Testis (tissue), 3 donors: ENCODE measurements around the gene FAM117B. TPM values are rescaled to one million over a fixed set of nuclear protein-coding genes. Genes with fewer than 3 reads are reported as not detected.

Experiments
- DNase-seq: peaks from one replicate; pipeline ENCODE4 v3.0.0-alpha.2; 2019
- H3K27ac ChIP-seq, 2 donors: fragments of 200-600 bp; sonication (generic); one replicate each; pipeline ENCODE4 v1.5.1; 2019
- H3K27me3 ChIP-seq: fragments of 200-600 bp; sonication (generic); one replicate; pipeline ENCODE4 v1.5.1; 2019
- H3K36me3 ChIP-seq: fragments of 200-600 bp; sonication (generic); one replicate; pipeline ENCODE4 v1.5.1; 2017; ENCODE audit warnings: low read depth; ENCODE audit errors: missing control alignments
- H3K4me1 ChIP-seq: fragments of 200-600 bp; sonication (generic); one replicate; pipeline ENCODE4 v1.5.1; 2019
- H3K4me3 ChIP-seq, 2 donors: fragments of 200-600 bp; sonication (generic); one replicate each; pipeline ENCODE4 v1.5.1; 2017 to 2019
- H3K9me3 ChIP-seq: fragments of 200-600 bp; sonication (generic); one replicate; pipeline ENCODE4 v1.5.1; 2017
- POLR2A ChIP-seq: fragments of 450-650 bp; IDR thresholded peaks from one replicate; pipeline ENCODE4 v1.6.1; 2017; ENCODE audit warnings: antibody characterized with exemption, mild to moderate bottlenecking, moderate library complexity
- WGBS, 2 donors: methylation state at CpG; one replicate each; pipeline ENCODE4 v1.1.5; 2018; 5-methylcytosine and 5-hydroxymethylcytosine counted together
- intact Hi-C: fragments of 100-400 bp; cut with DNase I; formaldehyde crosslinking; loops from one replicate; pipeline ENCODE4 v1.15.1; 2023; ENCODE audit warnings: low total_unique reads
- polyA plus RNA-seq: library from polyadenylated mRNA; stranded (reverse); fragments of 350-450 nt; fragmentation: Illumina TruSeq; extraction: RNeasy Lipid Tissue Mini Kit (QIAGEN cat#74804); gene quantifications from one replicate; pipeline ENCODE4 v1.2.3, GENCODE V29; 2014; ENCODE audit warnings: low read depth, low replicate concordance; ENCODE audit not compliant: insufficient read depth
- total RNA-seq, 2 donors: library from RNA; depleted of rRNA; stranded (reverse); fragments of >200 nt; gene quantifications; one replicate each; pipeline ENCODE4 v1.2.3, GENCODE V29; 2016
- TF ChIP-seq, protein P1 (sequence below), 3 experiments: fragments of 450-650 bp in 2 of 3; fragments of 200-600 bp in 1 of 3; sonication (generic) in 1 of 3; IDR thresholded peaks; one replicate each; pipeline ENCODE4 v1.5.1; 2016 to 2019; ENCODE audit warnings: antibody characterized with exemption in 3 of 3, mild to moderate bottlenecking in 2 of 3, moderate library complexity in 1 of 3

FAM117B gene
- total and polyA plus RNA-seq, 3 donors from 2014 or later: 9.8 to 34.7 (median 28.0) TPM

- Histone ChIP-seq H3K36me3 (no peaks in the 10 kb centered on the region), H3K9me3 (no peaks in the 10 kb centered on the region), H3K27ac (no peak overlapping the region), H3K4me3 (no peak overlapping the region), H3K4me1 (peaks cover 10% of the 10 kb centered on the region), H3K27me3 (no peaks in the 10 kb centered on the region)
- WGBS, 2 donors: 93 to 96% methylated on average over 3 of the region's 3 CpGs
- TF ChIP-seq, protein P1, sequence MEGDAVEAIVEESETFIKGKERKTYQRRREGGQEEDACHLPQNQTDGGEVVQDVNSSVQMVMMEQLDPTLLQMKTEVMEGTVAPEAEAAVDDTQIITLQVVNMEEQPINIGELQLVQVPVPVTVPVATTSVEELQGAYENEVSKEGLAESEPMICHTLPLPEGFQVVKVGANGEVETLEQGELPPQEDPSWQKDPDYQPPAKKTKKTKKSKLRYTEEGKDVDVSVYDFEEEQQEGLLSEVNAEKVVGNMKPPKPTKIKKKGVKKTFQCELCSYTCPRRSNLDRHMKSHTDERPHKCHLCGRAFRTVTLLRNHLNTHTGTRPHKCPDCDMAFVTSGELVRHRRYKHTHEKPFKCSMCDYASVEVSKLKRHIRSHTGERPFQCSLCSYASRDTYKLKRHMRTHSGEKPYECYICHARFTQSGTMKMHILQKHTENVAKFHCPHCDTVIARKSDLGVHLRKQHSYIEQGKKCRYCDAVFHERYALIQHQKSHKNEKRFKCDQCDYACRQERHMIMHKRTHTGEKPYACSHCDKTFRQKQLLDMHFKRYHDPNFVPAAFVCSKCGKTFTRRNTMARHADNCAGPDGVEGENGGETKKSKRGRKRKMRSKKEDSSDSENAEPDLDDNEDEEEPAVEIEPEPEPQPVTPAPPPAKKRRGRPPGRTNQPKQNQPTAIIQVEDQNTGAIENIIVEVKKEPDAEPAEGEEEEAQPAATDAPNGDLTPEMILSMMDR (IDR thresholded peaks at IDR 0.05): no peak
- no peak for TF ChIP-seq POLR2A
- intact Hi-C loops: no loop called here
- no peak for DNase-seq
Measured at GRCh38 chr2:202808754-202809153, 174.0 kb downstream of the FAM117B start.

GRCh38 chr2:202813387-202813786 is 178.6 kb downstream of the FAM117B start:
- Histone ChIP-seq H3K4me3 (no peak overlapping the region), H3K9me3 (no peaks in the 10 kb centered on the region), H3K27me3 (no peaks in the 10 kb centered on the region), H3K36me3 (no peaks in the 10 kb centered on the region), H3K27ac (peak overlapping the region in 1 of 2 donors; percentile 41), H3K4me1 (peaks cover 35% of the 10 kb centered on the region)
- 72 to 77% methylated on average over 3 of the region's 3 CpGs for WGBS, 2 donors
- no peak for TF ChIP-seq POLR2A
- no peak for DNase-seq
- intact Hi-C loops: no loop called here

DNA sequence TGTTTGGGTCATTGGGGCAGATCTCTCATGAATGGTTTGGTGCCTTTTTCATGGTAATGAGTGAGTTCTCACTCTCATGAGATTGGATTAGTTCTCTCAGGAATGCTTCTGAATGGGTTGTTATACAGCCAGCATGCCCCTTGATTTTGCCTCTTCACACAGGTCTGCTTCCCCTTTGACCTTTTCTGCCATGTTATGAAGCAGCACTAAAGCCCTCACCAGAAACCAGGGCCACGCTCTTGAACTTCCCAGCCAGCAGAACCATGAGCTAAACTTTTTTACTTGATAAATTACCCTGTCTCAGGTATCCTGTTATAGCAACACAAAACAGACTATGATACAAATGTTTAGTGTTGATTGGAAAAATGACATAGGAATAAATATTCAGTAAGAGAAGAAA is 179.5 kb downstream of the FAM117B start:
- H3K27ac ChIP-seq: peak overlapping the region in 1 of 2 donors; percentile 41
- H3K27me3 ChIP-seq: no peaks in the 10 kb centered on the region
- TF ChIP-seq POLR2A: no peak
- TF ChIP-seq, protein P1 (IDR thresholded peaks at IDR 0.05): no peak
- H3K4me3 ChIP-seq: no peak overlapping the region
- no peaks in the 10 kb centered on the region for H3K9me3 ChIP-seq
- intact Hi-C loops: no loop called here
- 94 to 97% methylated on average over 1 of the region's 1 CpG for WGBS, 2 donors
- DNase-seq: no peak
- H3K36me3 ChIP-seq: no peaks in the 10 kb centered on the region
- H3K4me1 ChIP-seq: peaks cover 35% of the 10 kb centered on the region

DNA sequence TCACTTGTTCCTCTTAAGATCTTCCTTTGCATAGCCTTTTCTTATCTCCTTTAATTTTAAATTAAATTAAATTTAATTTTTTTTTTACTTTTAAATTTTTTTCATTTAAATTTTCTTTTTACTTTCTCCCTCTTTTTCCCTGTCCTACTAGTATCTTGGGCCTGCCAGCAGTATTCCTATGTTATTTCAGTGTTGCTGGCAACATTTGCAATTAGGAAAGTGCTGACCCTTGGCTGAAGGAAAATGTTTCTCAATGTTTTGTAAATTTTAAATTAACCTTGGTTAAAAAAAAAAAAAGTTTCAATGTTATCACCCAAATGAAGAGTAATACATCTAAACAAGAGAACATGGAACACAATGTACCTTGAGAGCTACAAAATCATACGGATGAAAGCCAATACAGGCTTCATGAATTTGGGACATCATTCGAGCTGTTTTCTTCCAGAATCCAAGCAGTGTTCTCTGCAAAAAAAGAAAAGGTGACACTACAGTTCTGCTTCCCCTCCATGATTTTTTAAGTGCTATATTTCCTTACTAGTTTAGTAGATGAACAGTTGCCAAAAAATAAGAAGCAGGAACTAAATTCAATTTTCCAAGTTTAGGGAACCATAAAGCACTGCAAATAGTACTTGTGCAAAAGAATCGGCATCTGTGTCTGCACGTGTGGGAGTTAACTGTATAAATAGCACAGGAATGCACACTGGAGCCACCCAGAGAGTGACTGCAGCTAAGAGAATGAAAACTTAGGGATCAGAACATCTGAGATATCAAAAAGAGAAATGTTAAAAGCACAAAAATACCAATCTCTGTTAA is 181.0 kb downstream of the FAM117B start:
- no peaks in the 10 kb centered on the region for H3K36me3 ChIP-seq
- H3K9me3 ChIP-seq: no peaks in the 10 kb centered on the region
- peaks cover 35% of the 10 kb centered on the region for H3K4me1 ChIP-seq
- peak overlapping the region; percentile 60 to 66 for H3K27ac ChIP-seq
- intact Hi-C loops: no loop called here
- H3K27me3 ChIP-seq: no peaks in the 10 kb centered on the region
- DNase-seq: peak; percentile 64
- H3K4me3 ChIP-seq: no peak overlapping the region
- WGBS, 2 donors: 27 to 39% methylated on average over 4 of the region's 4 CpGs
- TF ChIP-seq POLR2A: no peak
- TF ChIP-seq, protein P1 (IDR thresholded peaks at IDR 0.05): no peak

- Histone ChIP-seq H3K4me1 (peaks cover 35% of the 10 kb centered on the region), H3K27ac (peak overlapping the region; percentile 60 to 66)
Measured at GRCh38 chr2:202817771-202818170, 183.0 kb downstream of the FAM117B start.

More at GRCh38 chr2:202817771-202818170, 183.0 kb downstream of the FAM117B start:
- Histone ChIP-seq H3K36me3 (no peaks in the 10 kb centered on the region), H3K27me3 (no peaks in the 10 kb centered on the region), H3K4me3 (no peak overlapping the region), H3K9me3 (no peaks in the 10 kb centered on the region)
- 50 to 53% methylated on average over 1 of the region's 1 CpG for WGBS, 2 donors
- intact Hi-C loops: no loop called here
- no peak for DNase-seq
- TF ChIP-seq, protein P1 (IDR thresholded peaks at IDR 0.05): no peak
- TF ChIP-seq POLR2A: no peak
